Caco-2 (cell line): ENCODE results near the gene SH2B2. TPM values are rescaled to one million over a fixed set of nuclear protein-coding genes. Genes with fewer than 3 reads are reported as not detected.

Experiments
- BruUV-seq: library from RNA; stranded (reverse); fragments of 400-500 nt; replicated peaks from 2 replicates; lab custom pipeline; 2021; lab: Mats Ljungman, UMichigan
- CTCF ChIA-PET: fragments of 300-600 bp; sonication (Branson Sonifier 250); formaldehyde crosslinking; loops from one replicate; lab custom pipeline; 2022; ENCODE audit warnings: antibody characterized with exemption; lab: Charles Lee
- POLR2A ChIA-PET: fragments of 300-600 bp; sonication (Branson Sonifier 250); formaldehyde crosslinking; loops from one replicate; lab custom pipeline; 2022; ENCODE audit warnings: antibody characterized with exemption; lab: Charles Lee
- DNase-seq, 2 experiments: peaks; one replicate each; pipeline versions ENCODE4 v3.0.0 to v3.0.0-alpha.2; 2020 to 2022
- H3K27me3 ChIP-seq: replicated peaks from 2 replicates; pipeline ENCODE4 v1.6.0; 2011; ENCODE audit warnings: low read length; ENCODE audit not compliant: control insufficient read depth, insufficient read depth
- H3K36me3 ChIP-seq: 2 replicates; pipeline ENCODE4 v1.5.1; 2011; ENCODE audit warnings: low read length; ENCODE audit not compliant: control insufficient read depth, insufficient read depth
- H3K4me1 ChIP-seq: fragments of 250-450 bp; sonication (Bioruptor Pico); 2 replicates; pipeline ENCODE4 v1.5.1; 2020; ENCODE audit warnings: mild to moderate bottlenecking
- H3K4me3 ChIP-seq: 2 replicates; pipeline ENCODE4 v1.5.1; 2011; ENCODE audit warnings: low read depth, mild to moderate bottlenecking, control low read depth, low read length
- H3K9me3 ChIP-seq: fragments of 250-450 bp; sonication (Bioruptor Pico); 2 replicates; pipeline ENCODE4 v1.5.1; 2020; ENCODE audit warnings: mild to moderate bottlenecking, moderate library complexity
- H3K27ac Mint-ChIP-seq: one replicate; pipeline ENCODE4 v1.8.0; 2022; ENCODE audit warnings: mixed read lengths; ENCODE audit not compliant: unreplicated experiment
- H3K27me3 Mint-ChIP-seq: one replicate; pipeline ENCODE4 v1.8.0; 2022; ENCODE audit warnings: mixed read lengths; ENCODE audit not compliant: insufficient read depth, unreplicated experiment
- H3K36me3 Mint-ChIP-seq: one replicate; pipeline ENCODE4 v1.8.0; 2022; ENCODE audit warnings: mild to moderate bottlenecking, mixed read lengths; ENCODE audit not compliant: insufficient read depth, unreplicated experiment
- H3K4me1 Mint-ChIP-seq: one replicate; pipeline ENCODE4 v1.8.0; 2022; ENCODE audit warnings: low read depth, mixed read lengths; ENCODE audit not compliant: unreplicated experiment
- H3K4me3 Mint-ChIP-seq: one replicate; pipeline ENCODE4 v1.8.0; 2022; ENCODE audit warnings: mild to moderate bottlenecking, moderate library complexity, mixed read lengths; ENCODE audit not compliant: unreplicated experiment
- H3K9me3 Mint-ChIP-seq: one replicate; pipeline ENCODE4 v1.8.0; 2022; ENCODE audit warnings: mixed read lengths; ENCODE audit not compliant: unreplicated experiment
- intact Hi-C: fragments of 100-400 bp; cut with micrococcal nuclease; formaldehyde crosslinking; loops from one replicate; pipeline ENCODE4 v1.10.0; 2022; ENCODE audit not compliant: unreplicated experiment
- total RNA-seq: library from RNA; stranded (reverse); gene quantifications from 2 replicates; pipeline ENCODE4 v1.2.3, GENCODE V29; 2022
- TF ChIP-seq, protein P1 (sequence below), 2 experiments: fragments of 200-600 bp in 1 of 2; IDR thresholded peaks; 1 replicate in 1 of 2; 2 replicates in 1 of 2; pipeline versions ENCODE4 v1.5.1 to v1.8.0; 2011 to 2022; ENCODE audit warnings: antibody characterized with exemption in 1 of 2, control low read depth in 1 of 2, inconsistent platforms in 1 of 2, low read depth in 1 of 2, low read length in 1 of 2, mild to moderate bottlenecking in 1 of 2, moderate library complexity in 1 of 2; ENCODE audit not compliant: insufficient read depth in 1 of 2, severe bottlenecking in 1 of 2, unreplicated experiment in 1 of 2

The SH2B2 gene
- total RNA-seq, 1 experiment from 2014 or later: 10.6 TPM

GRCh38 chr7:102295346-102296178 is 8.9 kb downstream of the SH2B2 start:
- no peak overlapping the region for H3K27ac Mint-ChIP-seq
- H3K4me1 Mint-ChIP-seq: peaks cover 11% of the 10 kb centered on the region
- H3K36me3 Mint-ChIP-seq: peaks cover 5% of the 10 kb centered on the region
- BruUV-seq: no TSS peak
- no peak overlapping the region for H3K4me3 Mint-ChIP-seq
- H3K9me3 Mint-ChIP-seq: no peaks in the 10 kb centered on the region
- TF ChIP-seq, protein P1, sequence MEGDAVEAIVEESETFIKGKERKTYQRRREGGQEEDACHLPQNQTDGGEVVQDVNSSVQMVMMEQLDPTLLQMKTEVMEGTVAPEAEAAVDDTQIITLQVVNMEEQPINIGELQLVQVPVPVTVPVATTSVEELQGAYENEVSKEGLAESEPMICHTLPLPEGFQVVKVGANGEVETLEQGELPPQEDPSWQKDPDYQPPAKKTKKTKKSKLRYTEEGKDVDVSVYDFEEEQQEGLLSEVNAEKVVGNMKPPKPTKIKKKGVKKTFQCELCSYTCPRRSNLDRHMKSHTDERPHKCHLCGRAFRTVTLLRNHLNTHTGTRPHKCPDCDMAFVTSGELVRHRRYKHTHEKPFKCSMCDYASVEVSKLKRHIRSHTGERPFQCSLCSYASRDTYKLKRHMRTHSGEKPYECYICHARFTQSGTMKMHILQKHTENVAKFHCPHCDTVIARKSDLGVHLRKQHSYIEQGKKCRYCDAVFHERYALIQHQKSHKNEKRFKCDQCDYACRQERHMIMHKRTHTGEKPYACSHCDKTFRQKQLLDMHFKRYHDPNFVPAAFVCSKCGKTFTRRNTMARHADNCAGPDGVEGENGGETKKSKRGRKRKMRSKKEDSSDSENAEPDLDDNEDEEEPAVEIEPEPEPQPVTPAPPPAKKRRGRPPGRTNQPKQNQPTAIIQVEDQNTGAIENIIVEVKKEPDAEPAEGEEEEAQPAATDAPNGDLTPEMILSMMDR (IDR thresholded peaks at IDR 0.05; ENCODE audit: insufficient read depth in 1 of 2, low read depth in 1 of 2, low read length in 1 of 2, severe bottlenecking in 1 of 2, unreplicated experiment in 1 of 2): no peak
- ChIA-PET CTCF (no interaction called here), POLR2A (no interaction called here)
- Histone ChIP-seq H3K4me3 (no peak overlapping the region), H3K27me3 (no peaks in the 10 kb centered on the region), H3K36me3 (no peaks in the 10 kb centered on the region), H3K9me3 (no peaks in the 10 kb centered on the region), H3K4me1 (peaks cover 11% of the 10 kb centered on the region)
- H3K27me3 Mint-ChIP-seq: no peaks in the 10 kb centered on the region
- intact Hi-C loops: no loop called here
- DNase-seq: no peak

GRCh38 chr7:102296179-102296438 is 9.4 kb downstream of the SH2B2 start:
- no TSS peak for BruUV-seq
- H3K4me1 Mint-ChIP-seq: peaks cover 11% of the 10 kb centered on the region
- H3K4me3 Mint-ChIP-seq: no peak overlapping the region
- Histone ChIP-seq H3K27me3 (no peaks in the 10 kb centered on the region), H3K4me1 (peaks cover 11% of the 10 kb centered on the region), H3K9me3 (no peaks in the 10 kb centered on the region), H3K4me3 (no peak overlapping the region), H3K36me3 (no peaks in the 10 kb centered on the region)
- H3K27me3 Mint-ChIP-seq: no peaks in the 10 kb centered on the region
- peaks cover 5% of the 10 kb centered on the region for H3K36me3 Mint-ChIP-seq
- DNase-seq: no peak
- intact Hi-C loops: no loop called here
- H3K9me3 Mint-ChIP-seq: no peaks in the 10 kb centered on the region
- H3K27ac Mint-ChIP-seq: no peak overlapping the region
- TF ChIP-seq, protein P1 (IDR thresholded peaks at IDR 0.05; ENCODE audit: insufficient read depth in 1 of 2, low read depth in 1 of 2, low read length in 1 of 2, severe bottlenecking in 1 of 2, unreplicated experiment in 1 of 2): no peak
- CTCF ChIA-PET: no interaction called here
- POLR2A ChIA-PET: no interaction called here

DNA sequence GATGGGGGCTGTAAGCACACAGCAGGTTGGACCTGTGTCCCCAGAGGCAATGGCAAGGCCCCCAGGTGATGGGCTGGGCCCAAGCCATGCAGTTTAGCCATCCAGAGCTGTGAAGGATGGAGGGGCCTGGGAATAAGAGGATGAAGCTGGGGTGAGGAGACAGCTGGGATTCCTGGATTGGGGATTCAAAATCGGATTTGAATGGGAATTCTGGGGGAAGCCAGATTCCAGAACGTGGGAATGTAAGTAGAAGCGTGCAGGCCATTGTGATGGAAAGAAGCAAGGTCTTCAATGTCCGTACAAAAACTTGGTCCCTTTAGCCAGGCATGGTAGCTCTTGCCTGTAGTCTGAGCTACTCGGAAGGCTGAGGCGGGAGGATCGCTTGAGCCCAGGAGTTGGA is 9.8 kb downstream of the SH2B2 start:
- H3K9me3 Mint-ChIP-seq: no peaks in the 10 kb centered on the region

More for the DNA sequence above, 9.8 kb downstream of the SH2B2 start:
- CTCF ChIA-PET: interaction anchor here (0.9 kb wide), 1 partner anchor 9 kb away, joined by 3 read pairs; no protein-coding TSS in a partner anchor
- TF ChIP-seq, protein P1 (IDR thresholded peaks at IDR 0.05; ENCODE audit: insufficient read depth in 1 of 2, low read depth in 1 of 2, low read length in 1 of 2, severe bottlenecking in 1 of 2, unreplicated experiment in 1 of 2): no peak
- peaks cover 5% of the 10 kb centered on the region for H3K36me3 Mint-ChIP-seq
- H3K4me3 ChIP-seq: no peak overlapping the region
- intact Hi-C loops: no loop called here
- H3K4me3 Mint-ChIP-seq: no peak overlapping the region
- no peaks in the 10 kb centered on the region for H3K36me3 ChIP-seq
- H3K27me3 ChIP-seq: no peaks in the 10 kb centered on the region
- POLR2A ChIA-PET: no interaction called here
- peaks cover 11% of the 10 kb centered on the region for H3K4me1 ChIP-seq
- no peak for DNase-seq
- H3K4me1 Mint-ChIP-seq: peaks cover 11% of the 10 kb centered on the region
- no peaks in the 10 kb centered on the region for H3K27me3 Mint-ChIP-seq
- no peak overlapping the region for H3K27ac Mint-ChIP-seq
- BruUV-seq: no TSS peak
- no peaks in the 10 kb centered on the region for H3K9me3 ChIP-seq
